ENCODE data around the gene HPSE2.

The HPSE2 gene

DNA sequence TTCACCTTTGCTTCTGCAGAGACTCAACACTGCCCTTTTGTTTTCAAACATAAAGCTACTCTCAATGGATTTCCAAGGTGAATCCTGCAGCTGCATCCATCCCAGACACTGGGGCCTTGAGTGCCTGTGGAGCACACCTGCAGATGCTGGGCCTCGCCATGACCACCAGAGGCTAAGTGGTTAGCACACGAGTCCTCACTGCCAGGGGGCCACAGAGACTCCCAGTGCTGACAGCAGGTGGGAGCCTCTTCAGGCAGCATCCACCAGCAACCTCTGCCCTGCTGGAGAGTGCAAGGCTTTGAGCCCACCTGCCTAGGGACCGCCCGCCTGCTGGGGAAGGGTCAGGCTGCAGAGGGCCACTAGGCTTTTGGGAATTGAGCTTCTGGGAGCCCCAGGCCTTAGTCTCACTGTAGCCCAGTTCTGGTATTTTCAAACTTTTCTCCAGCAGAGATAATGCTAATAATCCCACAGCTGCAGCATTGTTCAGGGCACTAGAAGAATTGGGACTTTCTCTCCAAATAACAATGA, 779.5 kb downstream of the HPSE2 start:
- DNase-seq: no peak

DNA sequence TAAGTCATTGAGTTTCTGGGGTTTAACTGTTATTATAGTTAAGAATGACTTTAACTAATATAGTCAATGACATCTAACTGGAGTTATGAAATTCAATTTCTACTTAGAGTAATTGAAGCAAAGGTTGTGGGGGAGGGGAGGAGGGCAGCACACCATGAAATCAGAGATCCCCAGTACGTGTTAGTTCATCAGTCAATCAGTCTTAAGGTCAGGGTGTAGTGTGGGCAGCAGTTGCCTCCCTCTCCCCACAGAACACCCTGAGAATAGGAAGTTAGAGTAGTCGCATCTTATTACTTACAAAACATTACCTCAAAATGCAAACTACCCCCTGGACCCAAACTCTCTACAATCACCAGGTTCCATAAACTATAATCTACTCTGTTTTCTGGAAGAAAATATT, 781.9 kb downstream of the HPSE2 start:
- DNase-seq: no peak

DNA sequence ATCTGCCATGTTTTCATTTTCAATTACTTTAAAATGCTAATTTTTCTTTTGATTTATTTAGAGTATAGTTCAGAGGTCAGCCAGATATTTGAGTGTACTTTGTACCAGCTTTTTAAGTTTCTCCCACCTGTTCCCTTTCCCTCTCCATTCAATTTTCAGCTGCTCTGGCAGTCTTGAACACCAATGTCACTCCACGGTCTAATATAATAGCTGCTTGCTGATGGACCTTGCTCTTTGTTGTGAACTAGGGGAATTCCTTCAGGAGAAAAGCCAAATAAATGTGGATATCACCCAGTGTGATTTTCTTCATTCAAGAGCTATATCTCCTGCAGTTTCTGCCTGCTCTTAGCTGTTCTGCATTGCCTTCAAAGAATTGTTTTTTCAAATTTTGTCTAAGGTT, 785.0 kb downstream of the HPSE2 start:
- no peak for DNase-seq

DNA sequence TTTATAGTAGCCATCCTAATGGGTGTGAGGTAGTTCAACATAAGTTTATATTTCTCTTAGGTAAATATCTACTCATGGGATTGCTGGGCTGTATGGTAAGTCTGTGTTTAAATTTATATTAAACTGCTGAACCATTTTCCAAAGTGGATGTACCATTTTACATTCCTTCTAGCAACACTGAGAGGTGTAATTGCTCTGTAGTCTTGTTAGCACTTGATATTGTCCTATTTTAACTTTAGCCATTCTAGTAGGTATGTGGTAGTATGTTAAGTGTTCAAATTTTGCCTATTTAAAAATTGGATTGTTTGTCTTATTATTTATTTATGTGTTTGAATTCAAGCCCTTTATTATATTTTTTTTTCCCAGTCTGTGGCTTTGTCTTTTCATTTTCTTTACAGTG, 786.4 kb downstream of the HPSE2 start:
- no peak for DNase-seq

DNA sequence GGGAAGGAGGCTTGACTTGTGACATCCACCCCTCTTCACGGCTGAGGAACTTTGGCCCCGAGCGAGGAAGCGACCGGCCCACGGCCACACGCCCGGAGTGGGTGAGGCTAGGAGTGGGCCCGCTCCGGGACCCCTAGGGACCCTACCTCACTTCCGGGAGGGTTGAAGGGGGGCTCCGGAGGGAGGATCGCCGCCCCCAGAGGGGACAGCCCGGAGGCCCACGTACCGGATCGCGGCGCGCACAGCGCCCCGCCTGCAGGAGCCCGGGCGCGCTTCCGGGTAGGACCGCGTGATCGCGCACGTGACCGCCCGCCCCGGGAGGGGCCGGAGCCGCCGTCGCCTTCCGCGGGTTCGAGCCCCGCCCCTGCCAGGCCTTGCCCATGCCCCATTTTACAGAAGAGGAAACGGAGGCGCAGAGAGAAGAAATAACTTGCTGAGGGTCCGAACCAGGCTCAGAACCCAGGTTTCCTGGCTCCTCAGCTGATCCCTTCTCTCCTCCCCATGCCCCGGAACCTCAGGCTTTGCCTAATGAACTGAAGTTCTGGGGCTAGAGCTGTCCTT, 788.9 kb downstream of the HPSE2 start, which contains the start of gene HPS1:
Gene HPS1, minus strand, starts transcription at position 275 of the 561 bp plus-strand sequence. CDS start 3,695 bp downstream, outside the sequence.
- no peak for DNase-seq

DNA sequence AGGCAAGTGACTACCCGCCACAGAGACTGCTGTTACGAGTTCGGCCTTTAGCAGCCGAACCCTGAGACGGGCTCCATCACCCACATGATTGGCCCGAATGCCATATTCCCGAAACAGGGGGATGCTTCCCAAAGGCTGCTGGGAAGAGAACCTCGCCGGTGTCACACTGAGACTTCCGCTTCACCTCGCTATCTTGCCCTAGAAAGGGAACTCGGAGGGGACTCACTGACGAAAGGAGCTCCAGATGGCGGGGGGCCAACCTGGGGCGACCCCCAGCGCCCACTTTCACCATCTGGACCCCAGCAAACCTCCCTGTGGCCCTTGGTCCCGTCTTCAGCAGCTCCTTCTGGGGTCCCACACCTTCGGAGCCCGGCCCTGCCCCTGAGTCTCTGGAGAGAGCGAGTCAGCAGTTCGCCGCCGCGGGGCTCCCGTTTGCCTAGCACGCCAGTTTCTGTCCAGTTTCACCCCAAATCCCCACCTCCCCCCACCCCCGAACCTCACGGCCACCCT, 789.4 kb downstream of the HPSE2 start:
- no peak for DNase-seq

DNA sequence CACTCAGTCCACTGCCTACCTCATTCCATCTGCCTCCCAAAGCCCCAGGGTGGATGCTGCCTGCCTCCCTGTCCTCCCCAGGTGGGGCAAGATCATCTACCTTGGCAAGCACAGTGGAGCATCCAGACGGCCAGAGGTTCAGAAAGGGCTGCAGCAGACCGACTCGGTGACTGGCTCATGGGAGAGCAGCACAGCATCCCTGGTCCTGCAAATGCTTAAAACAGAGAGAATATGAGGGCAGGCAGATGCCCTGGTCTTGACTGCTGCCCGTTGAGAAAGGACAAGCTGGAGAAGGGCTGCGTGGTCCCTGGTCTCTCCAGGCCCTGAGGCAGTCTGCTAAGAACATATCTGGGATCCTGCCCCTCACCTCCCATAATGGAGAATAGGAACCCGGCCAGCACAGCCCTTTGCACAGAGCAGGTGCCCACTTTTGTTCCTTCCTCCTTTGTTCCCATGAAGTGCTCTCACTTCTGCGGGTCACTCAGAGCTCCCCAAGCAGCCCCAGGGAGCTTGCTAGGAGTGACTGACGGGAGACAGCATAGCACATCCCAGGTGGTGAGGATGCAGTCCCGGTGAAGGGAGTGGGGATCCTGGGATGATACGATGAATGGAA, 790.3 kb downstream of the HPSE2 start:
- no peak for DNase-seq

DNA sequence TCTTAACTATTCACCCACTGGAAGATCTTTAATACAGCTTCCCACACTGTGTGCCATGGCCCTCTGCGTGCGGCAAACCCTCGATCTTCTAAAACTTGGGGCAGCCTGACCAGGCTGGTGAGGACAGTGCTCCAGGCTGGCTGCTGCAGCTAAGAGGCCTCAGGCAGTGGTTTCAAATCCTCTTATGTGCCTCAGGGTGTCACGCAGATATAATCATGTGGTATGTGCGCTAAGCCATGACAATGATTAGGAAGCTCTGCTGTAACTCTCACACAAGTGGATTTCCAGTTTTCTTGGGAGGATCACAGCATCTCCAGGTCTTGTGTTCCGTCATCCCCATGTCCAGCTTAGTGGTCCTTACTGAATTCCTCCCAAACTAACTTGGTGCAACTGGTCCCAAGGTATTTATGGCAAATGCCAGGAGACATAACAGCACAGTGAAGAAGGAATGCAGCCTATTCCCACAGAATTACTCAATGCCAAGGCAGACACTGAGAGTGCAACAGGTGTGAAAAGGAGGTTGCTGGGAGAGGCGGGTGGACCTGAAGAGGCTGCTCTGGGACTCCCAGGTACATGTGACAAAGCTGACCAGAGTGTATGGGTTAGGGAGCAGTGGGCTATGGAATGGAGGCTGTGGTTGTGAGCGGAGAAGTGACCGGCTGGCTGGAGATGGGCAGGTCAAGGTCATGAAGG, 791.2 kb downstream of the HPSE2 start:
- DNase-seq: no peak

DNA sequence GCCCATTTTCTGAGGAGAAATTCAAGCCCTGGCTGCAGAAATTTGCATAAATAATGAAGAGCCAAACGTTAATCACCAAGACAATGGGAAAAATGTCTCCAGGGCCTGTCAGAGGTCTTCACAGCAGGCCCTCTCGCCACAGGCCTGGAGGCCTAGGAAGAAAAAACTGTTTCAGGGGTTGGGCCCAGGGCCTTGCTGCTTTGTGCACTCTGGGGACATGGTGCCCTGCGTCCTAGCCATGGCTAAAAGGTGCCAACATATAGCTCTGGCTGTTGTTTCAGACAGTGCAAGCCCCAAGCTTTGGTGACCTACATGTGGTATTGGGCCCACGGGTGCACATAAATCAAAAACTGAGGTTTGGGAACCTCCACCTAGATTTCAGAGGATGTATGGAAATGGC, 796.9 kb downstream of the HPSE2 start:
- DNase-seq: no peak

DNA sequence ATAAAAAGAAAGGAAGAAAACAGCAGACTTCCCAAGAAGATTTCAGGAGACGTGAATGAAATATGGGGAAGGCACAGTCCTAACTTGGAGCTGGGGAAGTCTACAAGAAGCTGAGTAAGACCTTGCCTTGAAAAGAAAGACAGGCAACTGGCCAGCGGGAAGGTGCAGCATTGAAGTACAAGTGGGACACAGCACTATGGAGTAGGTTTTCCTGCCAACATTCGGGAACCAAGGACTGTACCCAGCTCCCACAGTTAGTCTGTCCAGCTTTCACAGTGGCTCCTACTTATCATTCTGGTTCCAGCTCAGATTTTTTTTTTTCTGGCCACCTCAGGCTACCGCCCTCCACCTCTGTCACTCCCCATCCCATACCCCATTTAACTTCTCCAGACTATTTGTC, 798.9 kb downstream of the HPSE2 start:
- no peak for DNase-seq

DNA sequence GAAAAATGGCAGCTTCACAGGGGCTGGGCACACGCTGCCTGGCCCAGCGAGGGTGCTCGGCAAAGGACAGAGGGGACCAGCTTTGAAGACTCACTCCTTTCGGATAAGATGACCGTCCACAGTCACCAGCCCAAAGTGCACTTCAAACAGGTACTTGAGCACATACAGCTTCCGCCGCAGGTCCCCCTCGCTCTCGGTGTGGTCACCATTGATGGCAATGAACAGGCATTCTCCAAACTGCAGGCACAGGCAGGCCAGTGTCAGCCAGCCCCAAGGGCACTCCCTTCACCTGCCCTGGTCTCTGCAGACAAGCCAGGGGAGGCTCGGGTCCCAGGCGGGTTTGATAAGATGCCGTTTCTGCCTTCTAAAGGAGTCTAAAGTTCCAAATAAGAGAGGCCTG, 800.5 kb downstream of the HPSE2 start:
- DNase-seq: no peak

DNA sequence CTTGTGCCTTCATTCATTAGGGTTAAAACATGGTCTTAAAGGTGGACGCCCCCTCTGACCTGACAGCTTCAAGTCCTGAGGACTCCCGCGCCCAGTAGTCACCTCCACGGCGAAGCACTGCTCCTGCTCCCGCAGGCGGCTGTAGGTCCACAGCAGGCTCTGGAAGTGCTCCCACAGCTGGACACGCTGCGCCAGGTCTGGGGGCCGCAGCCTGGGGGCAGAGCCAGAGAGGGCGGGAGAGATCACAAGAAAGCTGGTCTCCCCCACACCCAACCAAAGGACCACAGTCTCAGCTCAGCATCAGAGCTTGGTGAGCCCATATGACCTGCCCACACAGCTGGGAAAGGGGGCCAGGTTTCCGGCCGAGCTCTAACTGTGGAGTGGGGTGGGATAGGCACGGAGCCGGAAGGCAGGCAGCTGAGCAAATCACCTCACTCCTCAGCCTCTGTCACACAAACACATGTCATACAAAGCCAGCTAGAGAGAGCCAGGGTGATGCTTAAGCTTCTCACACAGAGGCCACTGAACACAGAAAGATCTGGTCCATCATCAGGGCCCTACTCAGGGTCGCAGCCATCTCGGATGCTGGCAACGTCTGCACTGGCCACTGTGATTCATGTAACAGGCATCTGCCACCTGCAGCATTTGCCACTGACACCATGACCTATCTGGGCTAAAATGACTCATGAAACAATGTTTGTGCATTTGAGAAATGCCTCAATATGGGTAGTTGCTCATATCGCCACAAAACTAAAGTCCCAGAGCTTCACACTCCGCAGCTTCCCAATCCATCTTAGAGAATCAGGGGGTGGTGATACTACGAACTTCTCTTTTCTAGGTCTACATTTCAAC, 801.5 kb downstream of the HPSE2 start:
- no peak for DNase-seq

DNA sequence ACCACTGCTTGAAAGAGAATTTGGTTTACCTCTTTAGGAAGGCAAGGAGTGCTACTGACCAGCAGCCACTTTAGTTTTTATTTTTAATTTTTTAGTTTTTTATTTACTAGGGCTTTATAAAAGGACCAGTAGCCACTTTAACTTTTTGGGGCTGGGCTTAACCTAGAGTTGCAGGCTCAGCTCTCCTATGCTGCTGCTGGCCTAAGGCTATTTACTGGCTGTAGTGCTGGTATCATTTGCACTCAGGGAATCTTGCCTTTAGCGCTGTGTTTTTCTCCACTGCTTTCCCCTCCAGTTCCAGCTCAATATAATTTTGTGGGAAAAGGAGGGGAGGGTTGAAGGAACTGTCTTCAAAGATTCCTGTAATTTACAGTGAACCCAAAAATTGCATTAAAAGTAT, 802.3 kb downstream of the HPSE2 start:
- no peak for DNase-seq

DNA sequence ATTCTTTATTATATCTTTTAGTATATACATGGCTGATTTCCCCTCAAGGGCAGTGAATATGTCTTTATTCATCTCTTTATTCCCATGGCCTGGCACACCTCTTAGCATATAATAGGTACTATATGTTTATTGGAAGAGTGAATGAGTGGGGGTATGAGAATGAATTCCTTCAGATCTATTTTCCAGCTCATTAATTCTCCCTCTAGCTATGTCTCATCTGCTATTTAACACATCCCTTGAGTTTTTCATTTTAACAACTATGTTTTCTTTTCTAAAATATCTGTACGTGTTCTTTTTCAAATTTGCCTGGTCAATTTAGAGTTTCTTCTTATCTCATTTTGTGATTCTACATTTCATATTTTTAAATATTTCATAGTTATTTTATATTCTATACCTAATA, 803.3 kb downstream of the HPSE2 start:
- no peak for DNase-seq

DNA sequence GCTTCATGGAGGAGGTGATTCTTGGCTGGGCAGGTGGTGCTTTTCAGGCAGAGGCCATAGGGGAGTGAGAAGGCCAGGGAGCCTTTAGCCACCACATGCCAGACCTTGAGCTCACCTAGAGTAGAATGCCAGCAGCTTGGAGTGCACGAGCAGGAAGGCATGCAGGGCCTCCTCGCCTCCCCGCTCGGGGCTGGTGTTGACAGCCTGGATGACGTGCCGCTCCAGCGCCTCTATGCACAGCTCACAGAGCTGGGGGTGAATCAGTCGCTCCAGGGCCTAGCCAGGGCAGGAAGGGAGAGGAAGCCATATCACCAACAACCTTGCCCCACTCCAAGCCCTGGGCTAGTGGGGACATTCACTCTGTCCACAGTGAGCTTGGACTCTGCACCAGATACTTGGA, 804.6 kb downstream of the HPSE2 start:
- DNase-seq: no peak

DNA sequence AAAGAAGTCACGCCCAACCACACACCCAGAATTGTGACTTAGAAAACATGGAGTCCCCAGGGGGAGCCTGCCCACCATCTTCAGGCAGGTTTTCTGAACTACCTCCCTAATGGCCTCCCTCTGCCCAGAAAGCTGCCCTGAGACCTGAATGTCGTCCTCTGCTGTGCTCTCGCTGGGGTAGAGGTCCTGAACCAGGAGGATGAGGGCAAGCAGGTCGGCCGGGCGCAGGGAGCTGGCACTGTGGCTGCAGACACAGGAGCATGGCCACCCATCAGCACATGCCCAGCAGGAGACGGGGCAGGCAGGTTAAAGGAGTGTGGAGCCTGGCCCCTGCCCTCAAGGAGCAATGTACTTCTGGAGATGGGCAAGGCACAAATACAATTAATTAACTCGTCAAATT, 805.2 kb downstream of the HPSE2 start:
- DNase-seq: no peak

DNA sequence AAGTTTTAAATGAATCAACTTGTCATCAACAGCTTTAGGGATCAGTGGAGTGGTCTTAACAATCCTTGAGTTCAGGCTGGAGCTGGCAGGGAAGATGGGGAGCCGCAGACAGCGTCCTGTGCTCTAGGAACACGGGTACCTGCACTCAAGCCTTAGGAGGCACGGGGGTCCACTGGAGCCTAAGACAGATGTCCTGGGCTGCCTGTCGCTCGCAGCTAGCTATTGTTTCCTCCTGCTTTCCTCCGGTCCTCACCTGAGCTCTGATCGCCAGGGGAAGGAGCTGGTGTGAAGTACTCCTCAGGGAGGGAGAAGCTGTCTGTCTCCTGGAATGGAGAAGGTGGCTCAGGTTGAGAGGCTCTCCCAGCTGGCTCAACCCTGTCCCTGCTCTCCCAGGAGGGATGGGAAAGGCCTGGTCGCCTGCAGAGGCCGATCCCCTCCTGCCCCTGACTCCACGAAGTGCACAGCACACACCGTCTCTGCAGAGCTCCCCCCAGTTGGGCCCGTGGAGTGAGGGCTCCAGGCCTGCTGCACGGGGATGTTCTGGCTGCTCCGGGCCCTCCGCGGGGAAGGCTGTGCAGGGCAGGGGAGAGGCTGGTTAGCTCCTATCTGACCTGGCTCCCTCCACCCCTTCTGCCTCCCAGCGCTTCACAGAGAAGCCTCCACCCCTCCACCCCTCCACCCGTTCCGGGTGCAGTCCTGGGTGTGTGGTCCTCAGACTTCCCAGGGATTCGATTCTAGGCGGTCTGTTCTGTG, 806.2 kb downstream of the HPSE2 start:
- no peak for DNase-seq

DNA sequence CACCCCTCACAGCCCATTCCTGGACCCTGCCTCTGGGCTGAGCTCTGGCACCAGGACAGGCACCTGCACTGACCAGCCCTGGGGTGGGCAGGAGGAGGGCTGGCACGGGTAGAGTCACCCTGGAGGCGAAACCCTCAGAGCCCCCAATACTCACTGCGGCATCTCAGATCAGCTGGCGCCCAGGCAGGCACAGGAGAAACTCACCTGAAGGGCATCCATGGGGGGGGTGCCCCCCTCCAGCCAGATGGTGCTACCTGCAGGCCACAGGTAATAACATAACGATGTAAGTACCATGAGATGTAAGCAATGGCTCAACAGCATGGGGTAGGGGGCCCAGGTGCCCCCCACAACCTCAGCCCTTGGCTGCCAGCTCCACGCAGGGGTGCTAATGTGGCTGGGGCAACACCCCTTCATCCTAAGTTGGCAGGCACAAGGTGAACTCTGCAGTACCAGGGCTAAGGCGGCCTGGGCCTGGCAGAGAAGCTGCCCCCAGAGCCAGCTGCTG, 808.6 kb downstream of the HPSE2 start:
- DNase-seq: no peak

DNA sequence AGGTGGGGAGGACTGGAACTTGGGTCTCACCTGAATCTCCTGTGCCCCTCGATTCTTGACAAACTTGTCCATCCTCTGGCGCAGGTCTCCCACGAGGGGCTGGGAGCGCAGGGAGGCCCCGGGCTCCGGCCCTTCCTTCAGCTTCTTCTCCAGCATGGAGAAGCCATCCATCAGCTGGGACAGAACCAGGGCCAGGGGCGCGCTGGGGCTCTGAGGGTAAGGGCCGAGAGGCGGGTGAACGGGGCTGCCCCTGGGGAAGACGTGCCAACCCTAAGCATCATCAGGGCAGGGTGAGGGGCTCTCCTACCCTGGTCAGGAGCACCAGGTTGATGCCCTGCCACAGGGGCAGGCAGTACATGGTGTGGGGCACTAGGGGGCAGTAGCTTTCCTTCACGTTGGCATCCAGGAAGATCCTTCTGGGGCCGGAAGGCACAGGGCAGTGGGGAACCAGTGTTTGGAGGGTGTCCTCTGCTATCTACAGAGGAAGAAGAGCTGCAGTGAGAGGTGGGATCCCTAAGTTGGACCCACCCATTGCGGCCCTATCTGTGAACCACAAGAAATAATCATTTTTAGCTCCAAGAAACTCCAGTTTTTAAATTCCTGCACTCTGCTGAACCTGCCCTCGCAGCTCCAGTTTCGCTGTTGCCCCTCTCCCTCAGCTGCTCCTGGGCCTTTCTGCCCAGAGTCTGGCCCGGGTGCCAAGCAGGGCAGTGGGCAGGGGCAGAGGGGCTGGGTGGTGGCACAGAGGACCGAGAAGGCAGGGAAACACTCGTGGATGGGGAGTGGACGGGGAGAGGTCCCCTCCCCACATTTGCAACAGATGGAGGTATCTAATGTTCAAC, 809.9 kb downstream of the HPSE2 start:
- DNase-seq: no peak

DNA sequence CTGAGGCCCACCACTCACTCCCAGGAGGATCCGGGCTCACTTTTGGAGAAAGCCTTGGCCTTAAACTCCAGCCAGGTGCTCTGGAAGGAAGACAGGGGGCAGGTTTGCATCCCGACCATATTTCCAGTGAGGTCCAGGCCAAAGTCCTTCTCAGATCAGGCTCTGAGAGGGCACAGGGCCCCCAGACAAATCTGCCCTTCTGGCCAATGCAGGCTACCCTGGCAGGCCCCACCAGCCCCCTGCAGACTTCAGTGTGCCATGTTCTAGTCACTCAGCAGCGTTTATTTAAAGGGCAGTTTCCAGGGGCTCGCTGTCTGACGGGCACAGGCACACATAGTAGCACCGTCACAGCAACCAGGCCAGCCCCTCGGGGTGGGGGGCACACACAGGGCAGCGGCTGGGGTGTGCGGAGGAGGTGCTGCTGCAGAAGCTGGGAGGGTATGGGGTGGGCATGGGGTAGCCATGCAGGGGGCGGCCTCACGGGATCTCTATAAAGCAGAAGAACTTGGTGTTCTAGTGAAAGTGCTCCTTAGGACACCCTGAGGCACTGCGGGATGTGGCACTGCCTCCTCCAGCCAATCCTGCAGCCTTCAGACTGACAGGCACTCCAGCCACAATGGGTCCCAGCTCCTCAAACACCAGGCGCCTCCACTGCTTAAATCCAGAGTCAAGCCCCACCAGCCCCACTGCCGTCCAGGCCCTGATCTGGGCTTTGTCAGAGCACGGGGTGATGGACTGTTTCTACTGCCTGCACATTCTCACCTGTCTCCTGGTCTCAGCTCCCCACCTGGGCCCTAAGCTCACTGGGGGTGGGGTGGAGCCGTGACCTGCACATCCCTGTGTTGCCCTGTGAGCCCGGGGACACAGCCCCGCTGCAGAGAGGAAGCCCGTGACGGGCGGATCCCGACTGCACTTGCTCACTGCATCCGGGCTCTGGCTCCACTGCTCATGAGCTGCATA, 811.1 kb downstream of the HPSE2 start:
- no peak for DNase-seq

All from SIG-M5 (cell line).